DND-41 (cell line): ENCODE results near the gene UGT3A1.

Experiments
- CTCF ChIP-seq: IDR thresholded peaks from 2 replicates; pipeline ENCODE4 v1.5.1; 2012; ENCODE audit warnings: borderline replicate concordance, low read length, moderate library complexity, mild to moderate bottlenecking; ENCODE audit not compliant: poor library complexity, severe bottlenecking; ENCODE audit errors: extremely low read depth
- EZH2 ChIP-seq: IDR thresholded peaks from 3 replicates; pipeline ENCODE4 v1.6.1; 2012; ENCODE audit warnings: borderline replicate concordance, low read depth, mild to moderate bottlenecking, moderate library complexity, low read length, inconsistent platforms; ENCODE audit not compliant: severe bottlenecking

DNA sequence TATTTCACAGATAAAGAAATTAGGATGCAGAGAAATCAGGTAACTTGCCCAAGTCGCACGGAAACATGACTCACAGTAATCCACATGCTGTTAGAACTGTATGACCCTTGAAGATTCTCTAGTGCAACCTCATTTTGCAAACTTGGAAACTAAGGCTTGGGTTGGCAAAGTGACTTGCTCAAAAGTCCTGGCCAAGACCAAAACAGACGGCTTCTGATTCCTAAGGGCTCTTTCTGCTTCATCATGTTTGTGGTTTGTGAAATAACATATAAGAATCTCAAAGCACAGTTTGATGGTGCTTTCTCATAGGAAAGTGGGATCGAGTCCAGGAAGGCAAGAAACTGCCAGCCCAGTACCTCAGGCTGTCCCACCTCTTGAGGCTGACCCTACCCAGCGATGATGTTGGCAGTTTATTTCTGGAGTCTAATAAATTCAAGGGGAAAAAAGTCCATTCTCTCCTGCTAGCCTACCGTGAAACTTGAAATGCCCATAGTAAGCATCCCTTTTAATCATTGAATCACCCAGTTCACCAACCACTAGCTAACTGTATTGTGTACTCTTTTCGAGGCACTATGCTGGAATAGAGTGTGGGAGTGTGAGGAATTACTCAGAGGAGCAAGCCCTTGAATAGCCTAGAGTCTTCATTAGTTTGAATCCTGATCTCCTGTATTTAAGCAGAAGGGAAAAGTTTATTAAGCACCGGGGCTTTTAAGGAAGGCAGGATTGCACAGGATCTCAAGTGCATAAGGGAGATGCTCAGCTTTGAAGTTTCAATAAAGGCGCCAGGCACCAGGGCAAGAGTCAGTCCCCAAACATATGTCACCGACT, 66.9 kb downstream of the UGT3A1 start:
- TF ChIP-seq CTCF: no peak
- TF ChIP-seq EZH2: no peak
